ENCODE results near the gene ATG3. TPM values are rescaled to one million over a fixed set of nuclear protein-coding genes. Genes with fewer than 3 reads are reported as not detected.

ATG3 gene
- total RNA-seq, 1 experiment from 2014 or later = 59.3 TPM

DNA sequence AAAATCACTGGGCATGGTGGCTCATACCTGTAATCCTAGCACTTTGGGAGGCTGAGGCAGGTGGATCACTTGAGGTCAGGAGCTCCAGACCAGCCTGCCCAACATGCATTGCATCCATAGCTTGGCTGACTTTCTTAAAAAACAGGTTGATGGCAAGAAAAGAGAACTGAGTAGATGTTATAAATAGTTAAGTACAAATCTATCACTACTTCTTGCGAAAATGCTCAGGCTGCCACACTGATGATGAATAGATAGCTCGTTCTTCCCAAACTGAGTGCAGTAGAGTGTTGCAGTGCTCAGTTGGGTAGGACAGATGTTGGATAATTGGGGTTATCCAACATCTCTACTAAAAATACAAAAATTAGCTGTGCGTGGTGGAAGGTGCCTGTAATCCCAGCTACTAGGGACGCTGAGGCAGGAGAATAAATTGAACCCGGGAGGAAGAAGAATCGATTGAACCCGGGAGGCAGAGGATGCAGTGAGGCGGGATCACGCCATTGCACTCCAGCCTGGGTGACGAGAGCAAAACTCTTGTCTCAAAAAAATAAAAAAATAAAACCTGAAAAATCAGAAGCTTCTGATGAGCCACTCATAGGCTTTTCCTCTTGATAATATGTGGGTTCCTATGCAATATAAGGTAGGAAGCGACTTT, 63.7 kb downstream of the ATG3 start:
- DNase-seq = no peak
- no peak overlapping the region for H3K56ac ChIP-seq (ENCODE audit: insufficient read length, low read depth, low read length)

More for the DNA sequence above, 63.7 kb downstream of the ATG3 start:
- Histone ChIP-seq H4K91ac (ENCODE audit: insufficient read length, low read depth, low read length) (no peak overlapping the region), H3T11ph (ENCODE audit: low read length) (no peak overlapping the region), H3K9me3 (ENCODE audit: control insufficient read depth, low read depth, low read length) (no peaks in the 10 kb centered on the region), H3K18ac (ENCODE audit: insufficient read length, low read depth, low read length) (no peak overlapping the region), H2BK15ac (ENCODE audit: low read depth, low read length) (no peak overlapping the region), H3K23me2 (ENCODE audit: insufficient read length, low read depth, low read length, poor library complexity, severe bottlenecking) (no peaks in the 10 kb centered on the region), H2BK12ac (ENCODE audit: insufficient read length, low read depth, low read length) (no peak overlapping the region), H3K9ac (ENCODE audit: extremely low read depth, insufficient read length, low read length) (no peak overlapping the region), H3K79me2 (ENCODE audit: insufficient read depth, low read length) (no peaks in the 10 kb centered on the region), H2BK5ac (ENCODE audit: insufficient read length, low read length) (no peak overlapping the region), H4K20me1 (ENCODE audit: control insufficient read depth, insufficient read depth, insufficient read length) (no peaks in the 10 kb centered on the region), H3K4me2 (ENCODE audit: insufficient read depth, insufficient read length, low read length) (no peak overlapping the region), H3K27me3 (ENCODE audit: insufficient read depth, low read length) (no peaks in the 10 kb centered on the region), H3K4me1 (ENCODE audit: insufficient read depth, low read length) (no peaks in the 10 kb centered on the region), H2BK20ac (ENCODE audit: low read depth, low read length, poor library complexity, severe bottlenecking) (no peak overlapping the region), H2AFZ (ENCODE audit: low read length) (no peak overlapping the region), H3K79me1 (ENCODE audit: insufficient read depth, low read depth, low read length, poor library complexity, severe bottlenecking) (no peaks in the 10 kb centered on the region), H2BK120ac (ENCODE audit: low read depth, low read length, poor library complexity, severe bottlenecking) (no peak overlapping the region), H3K4ac (ENCODE audit: low read depth, low read length) (no peak overlapping the region), H2AK5ac (ENCODE audit: insufficient read length, low read length) (no peak overlapping the region), H3K14ac (ENCODE audit: insufficient read depth, low read length) (no peak overlapping the region), H4K5ac (ENCODE audit: insufficient read length, low read depth, low read length) (no peak overlapping the region), H3K27ac (ENCODE audit: insufficient read length, low read depth, low read length) (no peak overlapping the region), H3K23ac (ENCODE audit: insufficient read length, low read depth, low read length) (no peak overlapping the region), H4K8ac (replicated peaks; ENCODE audit: insufficient read length, low read depth, low read length) (no peak overlapping the region)
- WGBS (ENCODE audit: extremely low coverage, insufficient read length, low lambda C conversion rate) = no CpG with 5 or more reads among the region's 11 CpGs
- TF ChIP-seq, protein P1, sequence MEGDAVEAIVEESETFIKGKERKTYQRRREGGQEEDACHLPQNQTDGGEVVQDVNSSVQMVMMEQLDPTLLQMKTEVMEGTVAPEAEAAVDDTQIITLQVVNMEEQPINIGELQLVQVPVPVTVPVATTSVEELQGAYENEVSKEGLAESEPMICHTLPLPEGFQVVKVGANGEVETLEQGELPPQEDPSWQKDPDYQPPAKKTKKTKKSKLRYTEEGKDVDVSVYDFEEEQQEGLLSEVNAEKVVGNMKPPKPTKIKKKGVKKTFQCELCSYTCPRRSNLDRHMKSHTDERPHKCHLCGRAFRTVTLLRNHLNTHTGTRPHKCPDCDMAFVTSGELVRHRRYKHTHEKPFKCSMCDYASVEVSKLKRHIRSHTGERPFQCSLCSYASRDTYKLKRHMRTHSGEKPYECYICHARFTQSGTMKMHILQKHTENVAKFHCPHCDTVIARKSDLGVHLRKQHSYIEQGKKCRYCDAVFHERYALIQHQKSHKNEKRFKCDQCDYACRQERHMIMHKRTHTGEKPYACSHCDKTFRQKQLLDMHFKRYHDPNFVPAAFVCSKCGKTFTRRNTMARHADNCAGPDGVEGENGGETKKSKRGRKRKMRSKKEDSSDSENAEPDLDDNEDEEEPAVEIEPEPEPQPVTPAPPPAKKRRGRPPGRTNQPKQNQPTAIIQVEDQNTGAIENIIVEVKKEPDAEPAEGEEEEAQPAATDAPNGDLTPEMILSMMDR (conservative IDR thresholded peaks at IDR 0.05) = no peak
- Mint-ChIP-seq H3K27ac (no peak overlapping the region), H3K4me1 (peaks cover under 1 to 1% of the 10 kb centered on the region in 2 experiments; a peak in 3 of 4 replicates), H3K36me3 (ENCODE audit: insufficient read depth in 1 of 3, low read depth in 3 of 3) (peaks cover 0 to 6% (median 0%) of the 10 kb centered on the region in 3 experiments; a peak in 1 of 7 replicates), H3K4me3 (no peak overlapping the region), H3K9me3 (peaks cover 0 to 7% of the 10 kb centered on the region in 2 experiments; a peak in 3 of 5 replicates), H3K27me3 (ENCODE audit: low read depth) (no peaks in the 10 kb centered on the region)

Measured in H9 (cell line).